Suprapubic skin (tissue), 4 donors: ENCODE results near the gene USP34.

Source experiments
- CTCF ChIP-seq, 2 donors: fragments of 200-600 bp in 1 of 2; fragments of 450-650 bp in 1 of 2; sonication (generic) in 1 of 2; IDR thresholded peaks; one replicate each; pipeline ENCODE4 v1.5.1; 2016 to 2019; ENCODE audit warnings: antibody characterized with exemption in 2 of 2, mild to moderate bottlenecking in 1 of 2, moderate library complexity in 1 of 2
- EP300 ChIP-seq: sonication (generic); formaldehyde crosslinking; IDR thresholded peaks from one replicate; pipeline ENCODE4 v1.6.1; 2017; ENCODE audit warnings: antibody characterized with exemption
- POLR2A ChIP-seq, 2 donors: fragments of 450-650 bp; IDR thresholded peaks; one replicate each; pipeline ENCODE4 v1.6.1; 2017; ENCODE audit warnings: antibody characterized with exemption in 2 of 2, mild to moderate bottlenecking in 2 of 2, moderate library complexity in 2 of 2
- POLR2AphosphoS5 ChIP-seq, 3 donors: sonication (generic); formaldehyde crosslinking; IDR thresholded peaks; one replicate each; pipeline ENCODE4 v1.6.1; 2017; ENCODE audit warnings: antibody characterized with exemption in 3 of 3

DNA sequence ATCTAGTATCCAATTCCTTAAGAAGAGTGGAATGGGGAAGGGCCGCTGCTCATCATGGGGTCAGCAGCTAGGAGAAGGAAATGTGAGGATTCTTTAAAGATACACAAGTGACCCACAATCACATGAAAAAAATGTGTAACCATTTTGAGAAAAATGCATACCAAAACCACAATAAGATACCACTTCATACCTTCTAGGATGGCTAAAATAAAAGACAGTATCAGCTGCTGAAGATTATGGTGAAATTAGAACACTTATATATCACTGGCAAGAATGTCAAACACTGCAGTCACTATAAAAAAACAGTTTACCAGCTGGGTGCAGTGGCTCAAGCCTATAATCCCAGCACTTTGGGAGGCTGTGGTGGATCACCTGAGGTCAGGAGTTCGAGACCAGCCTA, 241.0 kb downstream of the USP34 start:
- TF ChIP-seq CTCF (IDR thresholded peaks at IDR 0.05) = no peak
- TF ChIP-seq EP300 = no peak
- no peak for TF ChIP-seq POLR2A (IDR thresholded peaks at IDR 0.05)
- no peak for TF ChIP-seq POLR2AphosphoS5 (IDR thresholded peaks at IDR 0.05)
